Lower lobe of right lung (tissue), 2 donors: Measurements from ENCODE around the gene SNAPC3. TPM values are rescaled to one million over a fixed set of nuclear protein-coding genes. Genes with fewer than 3 reads are reported as not detected.

ENCODE experiments used
- ATAC-seq, 2 donors: fragments of 200-7000 bp; cut with Tn5 transposase; one replicate each; pipeline ENCODE4 v1.9.1; 2020 to 2022; ENCODE audit warnings: mild to moderate bottlenecking in 2 of 2, moderate library complexity in 2 of 2
- DNase-seq: peaks from one replicate; pipeline ENCODE4 v3.0.0-alpha.2; 2020
- H3K27ac ChIP-seq: fragments of 200-600 bp; one replicate; pipeline ENCODE4 v1.8.0; 2022
- H3K27me3 ChIP-seq: fragments of 200-600 bp; one replicate; pipeline ENCODE4 v1.8.0; 2022; ENCODE audit warnings: low read depth
- H3K36me3 ChIP-seq: fragments of 200-600 bp; one replicate; pipeline ENCODE4 v1.8.0; 2022; ENCODE audit warnings: mild to moderate bottlenecking
- H3K4me1 ChIP-seq: fragments of 200-600 bp; one replicate; pipeline ENCODE4 v1.8.0; 2022
- H3K4me3 ChIP-seq: fragments of 200-600 bp; one replicate; pipeline ENCODE4 v1.8.0; 2022; ENCODE audit warnings: mild to moderate bottlenecking
- H3K9me3 ChIP-seq: fragments of 200-600 bp; one replicate; pipeline ENCODE4 v1.8.0; 2022
- intact Hi-C: fragments of 100-400 bp; cut with DNase I; formaldehyde crosslinking; loops from one replicate; pipeline ENCODE4 v1.11.0; 2022
- total RNA-seq: library from RNA; stranded (reverse); fragmentation: NEBNext Ultra II Directional; extraction: Animal tissue kit (Norgen Biotek cat#: 25700); gene quantifications from one replicate; pipeline ENCODE4 v1.2.1, GENCODE V29; 2021
- TF ChIP-seq, protein P1 (sequence below): fragments of 200-600 bp; IDR thresholded peaks from one replicate; pipeline ENCODE4 v1.8.0; 2022; ENCODE audit warnings: antibody characterized with exemption, mild to moderate bottlenecking
- donor health status: DM: no; HTN: yes; CAD: no; lungs with severe emphysema.

Gene SNAPC3
- total RNA-seq, 1 donor from 2014 or later = 30.7 TPM

DNA sequence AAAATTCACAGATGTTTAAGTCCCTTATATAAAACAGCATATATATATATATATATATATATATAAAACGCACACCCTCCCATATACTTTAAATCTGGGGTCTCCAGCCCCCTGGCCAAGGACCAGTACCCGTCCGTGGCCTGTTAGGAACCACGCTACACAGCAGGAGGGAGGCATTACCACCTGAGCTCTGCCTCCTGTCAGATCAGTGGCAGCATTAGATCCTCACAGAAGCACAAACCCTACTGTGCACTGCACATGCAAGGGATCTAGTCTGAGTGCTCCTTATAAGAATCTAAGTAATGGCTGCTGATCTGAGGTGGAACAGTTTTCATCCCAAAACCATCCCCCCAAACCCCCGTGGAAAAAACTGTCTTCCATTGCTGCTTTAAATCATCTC is 79.1 kb downstream of the SNAPC3 start:
- H3K9me3 ChIP-seq = no peaks in the 10 kb centered on the region
- H3K4me3 ChIP-seq = no peak overlapping the region
- H3K4me1 ChIP-seq = no peaks in the 10 kb centered on the region
- H3K27me3 ChIP-seq = no peaks in the 10 kb centered on the region
- no peak overlapping the region for H3K27ac ChIP-seq
- TF ChIP-seq, protein P1, sequence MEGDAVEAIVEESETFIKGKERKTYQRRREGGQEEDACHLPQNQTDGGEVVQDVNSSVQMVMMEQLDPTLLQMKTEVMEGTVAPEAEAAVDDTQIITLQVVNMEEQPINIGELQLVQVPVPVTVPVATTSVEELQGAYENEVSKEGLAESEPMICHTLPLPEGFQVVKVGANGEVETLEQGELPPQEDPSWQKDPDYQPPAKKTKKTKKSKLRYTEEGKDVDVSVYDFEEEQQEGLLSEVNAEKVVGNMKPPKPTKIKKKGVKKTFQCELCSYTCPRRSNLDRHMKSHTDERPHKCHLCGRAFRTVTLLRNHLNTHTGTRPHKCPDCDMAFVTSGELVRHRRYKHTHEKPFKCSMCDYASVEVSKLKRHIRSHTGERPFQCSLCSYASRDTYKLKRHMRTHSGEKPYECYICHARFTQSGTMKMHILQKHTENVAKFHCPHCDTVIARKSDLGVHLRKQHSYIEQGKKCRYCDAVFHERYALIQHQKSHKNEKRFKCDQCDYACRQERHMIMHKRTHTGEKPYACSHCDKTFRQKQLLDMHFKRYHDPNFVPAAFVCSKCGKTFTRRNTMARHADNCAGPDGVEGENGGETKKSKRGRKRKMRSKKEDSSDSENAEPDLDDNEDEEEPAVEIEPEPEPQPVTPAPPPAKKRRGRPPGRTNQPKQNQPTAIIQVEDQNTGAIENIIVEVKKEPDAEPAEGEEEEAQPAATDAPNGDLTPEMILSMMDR = no peak
- ATAC-seq = no peak
- intact Hi-C loops = no loop called here
- DNase-seq = no peak
- H3K36me3 ChIP-seq = peaks cover 49% of the 10 kb centered on the region

DNA sequence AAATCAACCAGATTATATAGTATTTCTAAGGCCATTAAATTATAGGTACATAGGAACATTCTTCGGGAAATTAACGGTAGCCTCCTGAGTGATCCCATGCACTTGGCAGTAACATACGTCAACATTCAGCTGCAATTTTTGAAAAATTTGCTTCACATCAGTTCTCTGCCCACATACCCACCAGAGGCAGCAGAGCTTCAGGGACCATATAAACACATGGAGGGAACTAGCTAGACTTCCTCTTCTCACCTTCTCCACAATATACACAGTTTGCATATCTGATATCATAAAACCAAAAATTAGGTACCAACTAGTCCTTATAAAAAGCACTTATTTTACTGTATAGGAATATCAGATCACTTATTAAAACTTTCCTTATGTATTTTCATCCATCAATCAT is 83.2 kb downstream of the SNAPC3 start:
- Histone ChIP-seq H3K27me3 (no peaks in the 10 kb centered on the region), H3K36me3 (peaks cover 50% of the 10 kb centered on the region), H3K27ac (no peak overlapping the region), H3K4me1 (peaks cover 19% of the 10 kb centered on the region), H3K9me3 (no peaks in the 10 kb centered on the region), H3K4me3 (no peak overlapping the region)
- intact Hi-C loops = no loop called here
- DNase-seq = no peak
- ATAC-seq = no peak
- TF ChIP-seq, protein P1 = no peak

DNA sequence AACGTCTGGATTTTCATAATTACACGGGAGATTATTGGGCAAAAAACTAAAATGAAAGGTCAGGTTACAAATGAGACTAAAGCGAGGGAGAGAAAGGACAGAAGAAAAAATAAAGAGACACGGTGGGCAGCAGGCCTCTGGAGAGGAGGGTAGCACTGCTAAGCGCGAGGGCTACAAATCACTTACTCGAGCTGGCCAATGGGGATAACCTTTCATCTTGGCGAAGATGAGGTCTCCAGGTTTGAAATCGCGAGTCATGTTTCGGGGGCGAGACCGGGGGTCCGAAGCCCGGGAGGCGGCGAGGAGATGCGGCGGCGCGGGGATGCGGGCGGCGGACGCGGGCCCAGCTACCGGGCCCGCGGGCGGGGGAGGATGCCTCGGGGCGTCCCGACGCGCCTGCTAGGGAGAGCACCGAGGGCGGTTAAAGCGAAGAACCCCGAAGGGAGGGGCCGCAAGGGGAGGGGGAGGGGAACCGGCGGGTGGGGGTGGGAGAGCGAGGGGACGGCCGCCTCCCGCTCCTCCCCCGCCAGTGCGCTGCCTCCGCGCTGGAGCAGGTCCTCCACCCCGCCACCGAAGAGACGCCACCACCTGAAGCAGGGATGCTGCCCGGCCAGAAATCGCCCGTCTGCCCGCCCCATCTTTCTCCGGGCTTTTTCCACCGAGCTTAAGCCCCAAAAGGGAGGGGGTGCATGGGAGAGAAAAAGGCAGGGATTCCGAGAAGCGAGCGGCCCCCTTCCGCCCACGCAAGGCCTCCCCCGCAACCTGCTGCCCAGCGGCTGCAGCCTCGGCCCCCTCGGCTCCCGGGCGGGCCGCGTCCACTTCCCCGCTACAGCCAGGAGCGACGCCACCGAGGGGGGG is 87.5 kb downstream of the SNAPC3 start:
- ATAC-seq (peak; percentile 82 to 90), DNase-seq (peak; percentile 51)
- Histone ChIP-seq H3K36me3 (peaks cover 25% of the 10 kb centered on the region), H3K27ac (peak overlapping the region; percentile 98), H3K4me1 (peaks cover 26% of the 10 kb centered on the region), H3K27me3 (no peaks in the 10 kb centered on the region), H3K9me3 (no peaks in the 10 kb centered on the region), H3K4me3 (peak overlapping the region; percentile 93)
- intact Hi-C loops = no loop called here
- TF ChIP-seq, protein P1 = no peak

DNA sequence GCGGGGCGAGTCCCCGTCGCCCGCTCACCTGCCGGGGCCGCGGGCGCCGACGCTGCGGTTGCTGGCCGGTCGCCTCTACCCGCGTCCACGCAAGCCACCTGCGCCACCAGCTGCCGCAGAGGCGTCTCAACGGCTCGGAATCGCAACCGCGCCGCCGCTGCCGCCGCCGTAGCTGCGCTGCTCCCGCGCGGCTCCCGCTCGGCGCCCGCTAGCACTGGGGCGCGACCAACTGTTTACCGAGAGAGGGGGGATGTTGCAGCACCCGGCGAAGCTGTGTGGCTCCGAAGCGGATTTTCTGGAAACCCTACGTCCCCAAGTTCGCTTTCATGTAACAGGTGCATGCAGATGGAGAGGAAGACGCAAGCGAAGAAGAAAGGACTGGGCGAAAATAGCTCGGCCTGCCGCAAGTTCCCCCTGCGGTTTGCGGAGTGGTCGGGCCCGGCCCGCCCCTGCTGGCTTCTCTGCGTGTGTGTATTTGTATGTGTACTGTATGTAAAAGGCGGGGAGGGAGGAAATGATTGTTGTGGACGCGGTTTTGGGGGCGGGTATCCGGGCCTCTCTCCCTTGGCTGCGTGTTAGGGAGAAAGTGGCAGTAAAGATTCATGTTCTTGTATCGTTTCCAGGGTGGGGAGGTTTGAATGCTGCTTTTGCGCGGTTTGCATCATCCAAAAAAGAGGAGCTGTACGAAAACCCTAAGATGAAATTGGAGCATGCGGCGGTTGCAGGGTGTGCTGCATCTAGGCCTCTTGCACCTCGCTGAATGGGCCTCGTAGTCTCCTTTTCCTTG is 88.3 kb downstream of the SNAPC3 start, which contains the start of gene PSIP1:
TSS of gene PSIP1 (minus strand) at position 182 of the 787 bp plus-strand sequence. CDS start 782 bp downstream, outside the sequence.
- DNase-seq = peak; percentile 84
- intact Hi-C loops = no loop called here
- ATAC-seq = peak; percentile 94 to 96

More for the DNA sequence above, 88.3 kb downstream of the SNAPC3 start, which contains the start of gene PSIP1:
- Histone ChIP-seq H3K4me3 (peak within 1 kb of the TSS; percentile 93), H3K4me1 (peaks cover 26% of the 10 kb centered on the region), H3K27ac (peak within 1 kb of the TSS; percentile 98), H3K27me3 (no peaks in the 10 kb centered on the region), H3K9me3 (no peaks in the 10 kb centered on the region), H3K36me3 (peaks cover 17% of the 10 kb centered on the region)
- TF ChIP-seq, protein P1 = peak; percentile 15

Other genes starting within 250 kb of the SNAPC3 start
- 49.2 TPM for gene TTC39B, start 115.7 kb upstream of the SNAPC3 start, total RNA-seq
- gene PSIP1, start 88.1 kb downstream of the SNAPC3 start, total RNA-seq = 41.7 TPM
- gene CCDC171, start 130.2 kb downstream of the SNAPC3 start, total RNA-seq = 2.9 TPM